ENCODE data around the gene BANP. TPM values are rescaled to one million over a fixed set of nuclear protein-coding genes. Genes with fewer than 3 reads are reported as not detected.
A peak's percentile ranks its signal among the peaks of the same experiment; 100 is the strongest.

BANP gene
- total RNA-seq, 1 donor from 2014 or later = 39.1 TPM

DNA sequence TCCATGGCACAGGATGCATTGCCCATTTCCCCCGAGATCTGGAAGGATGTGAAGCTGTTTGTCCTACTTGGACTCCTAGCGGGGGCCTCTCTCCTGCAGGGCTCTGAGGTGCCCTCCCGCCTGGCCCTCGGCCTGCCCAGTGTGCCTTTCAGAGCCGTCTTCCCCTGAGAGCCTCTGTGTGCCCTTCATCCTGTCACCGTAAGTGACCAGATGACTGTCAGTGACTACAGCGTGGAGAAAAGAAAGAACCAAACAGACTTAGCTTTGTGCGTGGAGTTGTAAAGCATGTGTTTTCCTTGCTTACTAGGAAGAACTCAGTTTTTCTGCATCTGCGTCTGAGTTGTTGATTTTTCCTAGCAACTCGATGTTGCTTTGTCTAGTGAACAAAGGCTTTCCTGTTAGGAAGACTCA lies 56.1 kb downstream of the BANP start:
- peaks cover 52% of the 10 kb centered on the region for H3K4me1 Mint-ChIP-seq
- peak overlapping the region; percentile 94 for H3K27ac Mint-ChIP-seq (ENCODE audit: unreplicated experiment)
- TF ChIP-seq, protein P1, sequence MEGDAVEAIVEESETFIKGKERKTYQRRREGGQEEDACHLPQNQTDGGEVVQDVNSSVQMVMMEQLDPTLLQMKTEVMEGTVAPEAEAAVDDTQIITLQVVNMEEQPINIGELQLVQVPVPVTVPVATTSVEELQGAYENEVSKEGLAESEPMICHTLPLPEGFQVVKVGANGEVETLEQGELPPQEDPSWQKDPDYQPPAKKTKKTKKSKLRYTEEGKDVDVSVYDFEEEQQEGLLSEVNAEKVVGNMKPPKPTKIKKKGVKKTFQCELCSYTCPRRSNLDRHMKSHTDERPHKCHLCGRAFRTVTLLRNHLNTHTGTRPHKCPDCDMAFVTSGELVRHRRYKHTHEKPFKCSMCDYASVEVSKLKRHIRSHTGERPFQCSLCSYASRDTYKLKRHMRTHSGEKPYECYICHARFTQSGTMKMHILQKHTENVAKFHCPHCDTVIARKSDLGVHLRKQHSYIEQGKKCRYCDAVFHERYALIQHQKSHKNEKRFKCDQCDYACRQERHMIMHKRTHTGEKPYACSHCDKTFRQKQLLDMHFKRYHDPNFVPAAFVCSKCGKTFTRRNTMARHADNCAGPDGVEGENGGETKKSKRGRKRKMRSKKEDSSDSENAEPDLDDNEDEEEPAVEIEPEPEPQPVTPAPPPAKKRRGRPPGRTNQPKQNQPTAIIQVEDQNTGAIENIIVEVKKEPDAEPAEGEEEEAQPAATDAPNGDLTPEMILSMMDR (conservative IDR thresholded peaks at IDR 0.05) = no peak
- peaks cover 18% of the 10 kb centered on the region for H3K36me3 Mint-ChIP-seq (ENCODE audit: low read depth)
- peak overlapping the region; percentile 24 for H3K4me3 Mint-ChIP-seq
- no peaks in the 10 kb centered on the region for H3K27me3 Mint-ChIP-seq (ENCODE audit: low read depth)
- no peaks in the 10 kb centered on the region for H3K9me3 Mint-ChIP-seq
- DNase-seq (ENCODE audit: low read depth, low spot score) = no peak

DNA sequence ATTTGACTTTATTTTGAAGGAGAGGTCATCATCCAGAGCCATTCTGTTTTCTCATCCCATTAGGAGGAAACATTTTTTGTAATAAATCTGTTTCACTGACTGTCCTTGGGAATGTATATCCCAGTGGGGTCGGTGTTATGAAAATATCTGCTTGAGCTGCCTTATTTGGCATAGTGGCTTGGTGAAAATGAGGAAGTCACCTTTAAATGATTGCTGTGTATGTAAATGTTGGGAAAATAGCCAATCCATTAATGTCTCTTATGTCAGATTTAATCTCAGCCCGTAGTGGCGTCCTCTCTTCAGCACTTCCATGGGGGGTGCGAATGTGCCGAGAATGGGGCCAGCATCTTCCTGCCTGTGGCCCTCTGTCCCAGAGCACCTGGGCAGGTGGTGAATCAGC lies 57.6 kb downstream of the BANP start:
- TF ChIP-seq, protein P1 (conservative IDR thresholded peaks at IDR 0.05) = no peak
- Mint-ChIP-seq H3K27me3 (ENCODE audit: low read depth) (no peaks in the 10 kb centered on the region), H3K27ac (ENCODE audit: unreplicated experiment) (peak overlapping the region; percentile 27), H3K4me3 (no peak overlapping the region), H3K4me1 (peaks cover 62% of the 10 kb centered on the region), H3K9me3 (no peaks in the 10 kb centered on the region), H3K36me3 (ENCODE audit: low read depth) (peaks cover 18% of the 10 kb centered on the region)
- no peak for DNase-seq (ENCODE audit: low read depth, low spot score)

DNA sequence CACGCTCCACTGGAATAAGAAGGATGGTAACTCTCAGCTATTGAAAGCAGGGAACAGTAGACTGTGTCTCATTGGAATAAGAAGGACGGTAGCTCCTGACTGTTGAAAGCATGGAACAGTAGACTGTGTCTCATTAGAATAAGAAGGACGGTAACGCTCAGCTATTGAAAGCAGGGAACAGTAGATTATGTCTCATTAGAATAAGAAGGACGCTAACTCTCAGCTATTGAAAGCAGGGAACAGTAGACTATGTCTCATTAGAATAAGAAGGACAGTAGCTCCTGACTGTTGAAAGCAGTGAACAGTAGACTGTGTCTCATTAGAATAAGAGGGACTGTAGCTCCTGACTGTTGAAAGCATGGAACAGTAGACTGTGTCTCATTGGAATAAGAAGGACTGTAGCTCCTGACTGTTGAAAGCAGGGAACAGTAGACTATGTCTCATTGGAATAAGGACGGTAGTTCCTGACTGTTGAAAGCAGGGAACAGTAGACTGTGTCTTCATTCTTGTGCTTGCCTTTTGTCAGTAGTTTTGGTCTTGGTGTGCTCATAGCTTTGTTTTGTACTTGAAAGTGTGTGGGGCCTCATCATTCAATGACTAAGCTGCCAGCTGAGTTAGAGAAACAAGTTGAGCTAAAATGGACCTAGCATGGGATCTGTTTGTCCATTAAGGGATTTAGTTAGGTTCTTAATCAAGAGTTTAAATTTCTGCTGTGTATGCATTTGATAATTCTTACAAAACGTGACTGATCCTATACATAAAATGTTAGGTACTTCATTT lies 58.5 kb downstream of the BANP start:
- TF ChIP-seq, protein P1 (conservative IDR thresholded peaks at IDR 0.05) = no peak
- no peak for DNase-seq (ENCODE audit: low read depth, low spot score)
- Mint-ChIP-seq H3K27me3 (ENCODE audit: low read depth) (no peaks in the 10 kb centered on the region), H3K4me1 (peaks cover 57% of the 10 kb centered on the region), H3K36me3 (ENCODE audit: low read depth) (peaks cover 18% of the 10 kb centered on the region), H3K4me3 (no peak overlapping the region), H3K27ac (ENCODE audit: unreplicated experiment) (peak overlapping the region; percentile 44), H3K9me3 (no peaks in the 10 kb centered on the region)

DNA sequence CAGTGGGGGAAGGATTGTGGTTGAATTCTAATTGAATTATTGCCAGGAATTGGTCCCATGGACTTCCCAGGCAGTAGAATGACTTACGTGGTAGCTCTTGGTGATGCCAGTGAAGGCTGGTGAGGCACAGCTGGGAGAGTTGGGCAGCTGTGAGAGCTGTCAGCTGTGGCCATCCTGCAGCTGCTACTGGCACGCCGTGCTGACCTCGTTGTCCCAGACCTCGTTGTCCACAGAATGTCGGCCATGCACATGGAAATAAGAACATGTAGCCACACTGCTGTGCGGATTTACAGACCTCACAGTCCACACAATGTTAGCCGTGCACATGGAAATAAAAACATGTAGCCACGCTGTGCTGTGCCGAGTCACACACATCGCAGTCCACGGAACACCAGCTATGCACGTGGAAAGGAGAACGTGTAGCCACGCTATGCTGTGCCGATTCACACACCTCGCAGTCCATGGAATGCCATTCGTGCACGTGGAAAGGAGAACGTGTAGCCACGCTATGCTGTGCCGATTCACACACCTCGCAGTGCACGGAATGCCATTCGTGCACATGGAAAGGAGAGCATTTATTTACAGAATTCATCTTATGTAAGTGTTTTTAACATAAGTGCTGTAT lies 59.2 kb downstream of the BANP start:
- H3K36me3 Mint-ChIP-seq (ENCODE audit: low read depth) = peaks cover 18% of the 10 kb centered on the region
- H3K27me3 Mint-ChIP-seq (ENCODE audit: low read depth) = no peaks in the 10 kb centered on the region
- TF ChIP-seq, protein P1 (conservative IDR thresholded peaks at IDR 0.05) = no peak
- no peak overlapping the region for H3K4me3 Mint-ChIP-seq
- DNase-seq (ENCODE audit: low read depth, low spot score) = no peak
- H3K4me1 Mint-ChIP-seq = peaks cover 50% of the 10 kb centered on the region
- no peaks in the 10 kb centered on the region for H3K9me3 Mint-ChIP-seq
- peak overlapping the region; percentile 44 for H3K27ac Mint-ChIP-seq (ENCODE audit: unreplicated experiment)

DNA sequence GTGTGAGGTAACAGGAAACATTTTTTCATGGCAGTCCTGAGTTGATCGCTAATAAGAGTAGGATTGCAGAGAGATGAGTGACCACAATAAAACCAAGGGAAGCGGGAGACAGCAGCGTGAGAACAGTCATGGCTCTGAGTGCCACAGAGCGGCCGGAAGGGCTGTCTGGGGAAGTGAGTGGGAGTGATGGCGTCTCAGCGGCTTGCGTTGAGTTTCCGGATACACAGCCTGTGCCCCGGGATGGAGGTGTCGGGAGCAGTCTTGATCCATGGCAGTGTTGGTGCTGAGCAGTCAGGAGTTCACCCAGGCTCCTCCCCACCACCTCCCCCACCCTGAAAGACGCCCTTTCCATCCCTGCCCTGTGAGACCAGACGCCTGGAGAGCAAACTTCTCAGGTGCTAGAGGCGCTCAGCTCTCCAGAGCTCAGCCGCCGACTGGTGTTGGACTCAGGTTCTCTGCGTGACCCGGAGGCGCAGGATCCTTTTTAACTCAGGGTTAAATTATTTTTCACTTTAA lies 59.8 kb downstream of the BANP start:
- Mint-ChIP-seq H3K36me3 (ENCODE audit: low read depth) (peaks cover 18% of the 10 kb centered on the region), H3K4me3 (no peak overlapping the region), H3K9me3 (no peaks in the 10 kb centered on the region), H3K4me1 (peaks cover 48% of the 10 kb centered on the region), H3K27me3 (ENCODE audit: low read depth) (no peaks in the 10 kb centered on the region), H3K27ac (ENCODE audit: unreplicated experiment) (no peak overlapping the region)
- TF ChIP-seq, protein P1 (conservative IDR thresholded peaks at IDR 0.05) = no peak
- no peak for DNase-seq (ENCODE audit: low read depth, low spot score)
